HEK293 (cell line): ENCODE results near the gene NUDT4.

Experiments
- BCL11A ChIP-seq: fragments of 450-650 bp; formaldehyde crosslinking; IDR thresholded peaks from 2 replicates; pipeline ENCODE4 v1.5.1; 2016; ENCODE audit warnings: low read depth, missing biosample characterization, missing genetic modification characterization
- KLF16 ChIP-seq: fragments of 450-650 bp; formaldehyde crosslinking; IDR thresholded peaks from 2 replicates; pipeline ENCODE4 v1.5.1; 2017; ENCODE audit warnings: missing biosample characterization, missing genetic modification characterization
- PRDM1 ChIP-seq: fragments of 450-650 bp; formaldehyde crosslinking; IDR thresholded peaks from 2 replicates; pipeline ENCODE4; 2016; ENCODE audit warnings: missing biosample characterization, missing genetic modification characterization
- SALL2 ChIP-seq: fragments of 450-650 bp; formaldehyde crosslinking; IDR thresholded peaks from 2 replicates; pipeline ENCODE4 v1.5.0; 2017; ENCODE audit warnings: missing biosample characterization, mild to moderate bottlenecking, missing genetic modification characterization, borderline replicate concordance
- SCRT2 ChIP-seq: fragments of 450-650 bp; formaldehyde crosslinking; IDR thresholded peaks from 2 replicates; pipeline ENCODE4 v1.5.1; 2016; ENCODE audit warnings: missing biosample characterization, missing genetic modification characterization
- TCF7L2 ChIP-seq: IDR thresholded peaks from 2 replicates; pipeline ENCODE4 v1.6.1; 2011; ENCODE audit warnings: low read depth, mild to moderate bottlenecking, inconsistent platforms, low read length, moderate library complexity, borderline replicate concordance
- WT1 ChIP-seq: fragments of 450-650 bp; formaldehyde crosslinking; IDR thresholded peaks from 2 replicates; pipeline ENCODE4 v1.5.1; 2016; ENCODE audit warnings: missing biosample characterization, missing genetic modification characterization
- ZNF146 ChIP-seq: fragments of 450-650 bp; formaldehyde crosslinking; IDR thresholded peaks from 2 replicates; pipeline ENCODE4 v1.5.1; 2016; ENCODE audit warnings: missing biosample characterization, missing genetic modification characterization
- ZNF274 ChIP-seq, 2 experiments: fragments of 200-500 bp in 1 of 2; fragments of 450-650 bp in 1 of 2; sonication (Bioruptor generic) in 1 of 2; formaldehyde crosslinking in 1 of 2; IDR thresholded peaks; 2 replicates each; pipeline versions ENCODE4 v1.5.1 to v1.6.1; 2014 to 2016; ENCODE audit warnings: borderline replicate concordance in 1 of 2, inconsistent platforms in 1 of 2, low read length in 1 of 2, missing biosample characterization in 1 of 2, missing genetic modification characterization in 1 of 2
- ZNF324 ChIP-seq: fragments of 450-650 bp; formaldehyde crosslinking; IDR thresholded peaks from 2 replicates; pipeline ENCODE4 v1.5.1; 2016; ENCODE audit warnings: missing biosample characterization, missing genetic modification characterization
- ZNF394 ChIP-seq: fragments of 450-650 bp; formaldehyde crosslinking; IDR thresholded peaks from 2 replicates; pipeline ENCODE4 v1.5.1; 2016; ENCODE audit warnings: missing biosample characterization, missing genetic modification characterization, mild to moderate bottlenecking, moderate library complexity, borderline replicate concordance
- ZNF558 ChIP-seq: fragments of 450-650 bp; formaldehyde crosslinking; IDR thresholded peaks from 2 replicates; pipeline ENCODE4 v1.5.1; 2016; ENCODE audit warnings: missing biosample characterization, missing genetic modification characterization
- ZNF654 ChIP-seq: fragments of 450-650 bp; formaldehyde crosslinking; IDR thresholded peaks from 2 replicates; pipeline ENCODE4 v1.5.1; 2016; ENCODE audit warnings: low read depth, missing biosample characterization, missing genetic modification characterization
- TF ChIP-seq, protein P1 (sequence below): fragments of 450-650 bp; formaldehyde crosslinking; IDR thresholded peaks from 2 replicates; pipeline ENCODE4 v1.5.1; 2017; ENCODE audit warnings: missing biosample characterization, missing genetic modification characterization
- TF ChIP-seq, protein P2 (sequence below): fragments of 450-650 bp; formaldehyde crosslinking; IDR thresholded peaks from 2 replicates; pipeline ENCODE4 v1.5.1; 2016; ENCODE audit warnings: missing biosample characterization, missing genetic modification characterization
- TF ChIP-seq, protein P3 (sequence below): fragments of 450-650 bp; formaldehyde crosslinking; conservative IDR thresholded peaks from 2 replicates; pipeline ENCODE4 v1.5.1; 2016; ENCODE audit warnings: low read depth, missing biosample characterization, missing genetic modification characterization
- TF ChIP-seq, protein P4 (sequence below): fragments of 450-650 bp; formaldehyde crosslinking; IDR thresholded peaks from 2 replicates; pipeline ENCODE4 v1.5.1; 2016; ENCODE audit warnings: missing biosample characterization, missing genetic modification characterization
- TF ChIP-seq, protein P5 (sequence below): fragments of 450-650 bp; formaldehyde crosslinking; IDR thresholded peaks from 2 replicates; pipeline ENCODE4 v1.5.1; 2016; ENCODE audit warnings: missing biosample characterization, missing genetic modification characterization
- TF ChIP-seq, protein P6 (sequence below): fragments of 450-650 bp; formaldehyde crosslinking; conservative IDR thresholded peaks from 2 replicates; pipeline ENCODE4 v1.5.1; 2016; ENCODE audit warnings: low read depth, missing biosample characterization, missing genetic modification characterization
- TF ChIP-seq, protein P7 (sequence below): fragments of 450-650 bp; formaldehyde crosslinking; IDR thresholded peaks from 2 replicates; pipeline ENCODE4 v1.5.1; 2017; ENCODE audit warnings: missing biosample characterization, missing genetic modification characterization

NUDT4 gene

DNA sequence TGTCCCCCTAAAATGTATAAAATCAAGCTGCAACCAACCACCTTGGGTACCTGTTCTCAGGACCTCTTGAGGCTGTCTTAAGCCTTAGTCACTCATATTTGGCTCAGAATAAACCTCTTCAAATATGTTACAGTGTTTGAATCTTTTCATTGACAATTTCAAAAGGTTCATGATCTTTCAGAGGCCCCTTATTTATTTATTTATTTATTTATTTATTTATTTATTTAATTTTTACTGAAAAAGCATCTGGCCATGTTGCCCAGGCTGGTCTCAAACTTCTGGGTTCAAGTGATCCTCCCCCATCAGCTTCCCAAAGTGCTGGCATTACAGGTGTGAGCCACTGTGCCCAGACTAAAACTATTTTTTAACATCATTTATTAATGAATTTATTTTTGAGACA lies 8.2 kb upstream of the NUDT4 start (continued):
- no peak for TF ChIP-seq SCRT2 (tag by site-specific recombination)
- TF ChIP-seq, protein P1, sequence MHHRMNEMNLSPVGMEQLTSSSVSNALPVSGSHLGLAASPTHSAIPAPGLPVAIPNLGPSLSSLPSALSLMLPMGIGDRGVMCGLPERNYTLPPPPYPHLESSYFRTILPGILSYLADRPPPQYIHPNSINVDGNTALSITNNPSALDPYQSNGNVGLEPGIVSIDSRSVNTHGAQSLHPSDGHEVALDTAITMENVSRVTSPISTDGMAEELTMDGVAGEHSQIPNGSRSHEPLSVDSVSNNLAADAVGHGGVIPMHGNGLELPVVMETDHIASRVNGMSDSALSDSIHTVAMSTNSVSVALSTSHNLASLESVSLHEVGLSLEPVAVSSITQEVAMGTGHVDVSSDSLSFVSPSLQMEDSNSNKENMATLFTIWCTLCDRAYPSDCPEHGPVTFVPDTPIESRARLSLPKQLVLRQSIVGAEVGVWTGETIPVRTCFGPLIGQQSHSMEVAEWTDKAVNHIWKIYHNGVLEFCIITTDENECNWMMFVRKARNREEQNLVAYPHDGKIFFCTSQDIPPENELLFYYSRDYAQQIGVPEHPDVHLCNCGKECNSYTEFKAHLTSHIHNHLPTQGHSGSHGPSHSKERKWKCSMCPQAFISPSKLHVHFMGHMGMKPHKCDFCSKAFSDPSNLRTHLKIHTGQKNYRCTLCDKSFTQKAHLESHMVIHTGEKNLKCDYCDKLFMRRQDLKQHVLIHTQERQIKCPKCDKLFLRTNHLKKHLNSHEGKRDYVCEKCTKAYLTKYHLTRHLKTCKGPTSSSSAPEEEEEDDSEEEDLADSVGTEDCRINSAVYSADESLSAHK (tag by site-specific recombination): no peak
- TF ChIP-seq ZNF324 (tag by site-specific recombination): no peak
- TF ChIP-seq ZNF558 (tag by site-specific recombination): peak; percentile 59; the same call in 1 of the 2 replicates
- TF ChIP-seq ZNF654 (tag by site-specific recombination): peak; percentile 14; the same call in 1 of the 2 replicates
- TF ChIP-seq ZNF394: peak; percentile 89
- TF ChIP-seq WT1: no peak
- no peak for TF ChIP-seq SALL2 (tag by site-specific recombination)
- no peak for TF ChIP-seq ZNF146 (tag by site-specific recombination)
- no peak for TF ChIP-seq PRDM1
- TF ChIP-seq, protein P2, sequence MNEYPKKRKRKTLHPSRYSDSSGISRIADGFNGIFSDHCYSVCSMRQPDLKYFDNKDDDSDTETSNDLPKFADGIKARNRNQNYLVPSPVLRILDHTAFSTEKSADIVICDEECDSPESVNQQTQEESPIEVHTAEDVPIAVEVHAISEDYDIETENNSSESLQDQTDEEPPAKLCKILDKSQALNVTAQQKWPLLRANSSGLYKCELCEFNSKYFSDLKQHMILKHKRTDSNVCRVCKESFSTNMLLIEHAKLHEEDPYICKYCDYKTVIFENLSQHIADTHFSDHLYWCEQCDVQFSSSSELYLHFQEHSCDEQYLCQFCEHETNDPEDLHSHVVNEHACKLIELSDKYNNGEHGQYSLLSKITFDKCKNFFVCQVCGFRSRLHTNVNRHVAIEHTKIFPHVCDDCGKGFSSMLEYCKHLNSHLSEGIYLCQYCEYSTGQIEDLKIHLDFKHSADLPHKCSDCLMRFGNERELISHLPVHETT: no peak
- TF ChIP-seq, protein P3, sequence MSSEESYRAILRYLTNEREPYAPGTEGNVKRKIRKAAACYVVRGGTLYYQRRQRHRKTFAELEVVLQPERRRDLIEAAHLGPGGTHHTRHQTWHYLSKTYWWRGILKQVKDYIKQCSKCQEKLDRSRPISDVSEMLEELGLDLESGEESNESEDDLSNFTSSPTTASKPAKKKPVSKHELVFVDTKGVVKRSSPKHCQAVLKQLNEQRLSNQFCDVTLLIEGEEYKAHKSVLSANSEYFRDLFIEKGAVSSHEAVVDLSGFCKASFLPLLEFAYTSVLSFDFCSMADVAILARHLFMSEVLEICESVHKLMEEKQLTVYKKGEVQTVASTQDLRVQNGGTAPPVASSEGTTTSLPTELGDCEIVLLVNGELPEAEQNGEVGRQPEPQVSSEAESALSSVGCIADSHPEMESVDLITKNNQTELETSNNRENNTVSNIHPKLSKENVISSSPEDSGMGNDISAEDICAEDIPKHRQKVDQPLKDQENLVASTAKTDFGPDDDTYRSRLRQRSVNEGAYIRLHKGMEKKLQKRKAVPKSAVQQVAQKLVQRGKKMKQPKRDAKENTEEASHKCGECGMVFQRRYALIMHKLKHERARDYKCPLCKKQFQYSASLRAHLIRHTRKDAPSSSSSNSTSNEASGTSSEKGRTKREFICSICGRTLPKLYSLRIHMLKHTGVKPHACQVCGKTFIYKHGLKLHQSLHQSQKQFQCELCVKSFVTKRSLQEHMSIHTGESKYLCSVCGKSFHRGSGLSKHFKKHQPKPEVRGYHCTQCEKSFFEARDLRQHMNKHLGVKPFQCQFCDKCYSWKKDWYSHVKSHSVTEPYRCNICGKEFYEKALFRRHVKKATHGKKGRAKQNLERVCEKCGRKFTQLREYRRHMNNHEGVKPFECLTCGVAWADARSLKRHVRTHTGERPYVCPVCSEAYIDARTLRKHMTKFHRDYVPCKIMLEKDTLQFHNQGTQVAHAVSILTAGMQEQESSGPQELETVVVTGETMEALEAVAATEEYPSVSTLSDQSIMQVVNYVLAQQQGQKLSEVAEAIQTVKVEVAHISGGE: peak; percentile 72
- TF ChIP-seq BCL11A (tag by site-specific recombination): no peak
- TF ChIP-seq, protein P4, sequence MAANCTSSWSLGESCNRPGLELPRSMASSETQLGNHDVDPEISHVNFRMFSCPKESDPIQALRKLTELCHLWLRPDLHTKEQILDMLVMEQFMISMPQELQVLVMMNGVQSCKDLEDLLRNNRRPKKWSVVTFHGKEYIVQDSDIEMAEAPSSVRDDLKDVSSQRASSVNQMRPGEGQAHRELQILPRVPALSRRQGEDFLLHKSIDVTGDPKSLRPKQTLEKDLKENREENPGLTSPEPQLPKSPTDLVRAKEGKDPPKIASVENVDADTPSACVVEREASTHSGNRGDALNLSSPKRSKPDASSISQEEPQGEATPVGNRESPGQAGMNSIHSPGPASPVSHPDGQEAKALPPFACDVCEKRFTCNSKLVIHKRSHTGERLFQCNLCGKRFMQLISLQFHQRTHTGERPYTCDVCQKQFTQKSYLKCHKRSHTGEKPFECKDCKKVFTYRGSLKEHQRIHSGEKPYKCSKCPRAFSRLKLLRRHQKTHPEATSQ (tag by site-specific recombination): no peak
- TF ChIP-seq, protein P5, sequence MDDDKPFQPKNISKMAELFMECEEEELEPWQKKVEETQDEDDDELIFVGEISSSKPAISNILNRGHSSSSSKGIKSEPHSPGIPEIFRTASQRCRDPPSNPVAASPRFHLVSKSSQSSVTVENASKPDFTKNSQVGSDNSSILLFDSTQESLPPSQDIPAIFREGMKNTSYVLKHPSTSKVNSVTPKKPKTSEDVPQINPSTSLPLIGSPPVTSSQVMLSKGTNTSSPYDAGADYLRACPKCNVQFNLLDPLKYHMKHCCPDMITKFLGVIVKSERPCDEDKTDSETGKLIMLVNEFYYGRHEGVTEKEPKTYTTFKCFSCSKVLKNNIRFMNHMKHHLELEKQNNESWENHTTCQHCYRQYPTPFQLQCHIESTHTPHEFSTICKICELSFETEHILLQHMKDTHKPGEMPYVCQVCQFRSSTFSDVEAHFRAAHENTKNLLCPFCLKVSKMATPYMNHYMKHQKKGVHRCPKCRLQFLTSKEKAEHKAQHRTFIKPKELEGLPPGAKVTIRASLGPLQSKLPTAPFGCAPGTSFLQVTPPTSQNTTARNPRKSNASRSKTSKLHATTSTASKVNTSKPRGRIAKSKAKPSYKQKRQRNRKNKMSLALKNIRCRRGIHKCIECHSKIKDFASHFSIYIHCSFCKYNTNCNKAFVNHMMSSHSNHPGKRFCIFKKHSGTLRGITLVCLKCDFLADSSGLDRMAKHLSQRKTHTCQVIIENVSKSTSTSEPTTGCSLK (tag by site-specific recombination): no peak
- no peak for TF ChIP-seq ZNF274 (IDR thresholded peaks at IDR 0.05; ENCODE audit: low read length)
- no peak for TF ChIP-seq ZNF274 (tag by site-specific recombination; IDR thresholded peaks at IDR 0.05; ENCODE audit: borderline replicate concordance)
- no peak for TF ChIP-seq TCF7L2
- TF ChIP-seq, protein P6, sequence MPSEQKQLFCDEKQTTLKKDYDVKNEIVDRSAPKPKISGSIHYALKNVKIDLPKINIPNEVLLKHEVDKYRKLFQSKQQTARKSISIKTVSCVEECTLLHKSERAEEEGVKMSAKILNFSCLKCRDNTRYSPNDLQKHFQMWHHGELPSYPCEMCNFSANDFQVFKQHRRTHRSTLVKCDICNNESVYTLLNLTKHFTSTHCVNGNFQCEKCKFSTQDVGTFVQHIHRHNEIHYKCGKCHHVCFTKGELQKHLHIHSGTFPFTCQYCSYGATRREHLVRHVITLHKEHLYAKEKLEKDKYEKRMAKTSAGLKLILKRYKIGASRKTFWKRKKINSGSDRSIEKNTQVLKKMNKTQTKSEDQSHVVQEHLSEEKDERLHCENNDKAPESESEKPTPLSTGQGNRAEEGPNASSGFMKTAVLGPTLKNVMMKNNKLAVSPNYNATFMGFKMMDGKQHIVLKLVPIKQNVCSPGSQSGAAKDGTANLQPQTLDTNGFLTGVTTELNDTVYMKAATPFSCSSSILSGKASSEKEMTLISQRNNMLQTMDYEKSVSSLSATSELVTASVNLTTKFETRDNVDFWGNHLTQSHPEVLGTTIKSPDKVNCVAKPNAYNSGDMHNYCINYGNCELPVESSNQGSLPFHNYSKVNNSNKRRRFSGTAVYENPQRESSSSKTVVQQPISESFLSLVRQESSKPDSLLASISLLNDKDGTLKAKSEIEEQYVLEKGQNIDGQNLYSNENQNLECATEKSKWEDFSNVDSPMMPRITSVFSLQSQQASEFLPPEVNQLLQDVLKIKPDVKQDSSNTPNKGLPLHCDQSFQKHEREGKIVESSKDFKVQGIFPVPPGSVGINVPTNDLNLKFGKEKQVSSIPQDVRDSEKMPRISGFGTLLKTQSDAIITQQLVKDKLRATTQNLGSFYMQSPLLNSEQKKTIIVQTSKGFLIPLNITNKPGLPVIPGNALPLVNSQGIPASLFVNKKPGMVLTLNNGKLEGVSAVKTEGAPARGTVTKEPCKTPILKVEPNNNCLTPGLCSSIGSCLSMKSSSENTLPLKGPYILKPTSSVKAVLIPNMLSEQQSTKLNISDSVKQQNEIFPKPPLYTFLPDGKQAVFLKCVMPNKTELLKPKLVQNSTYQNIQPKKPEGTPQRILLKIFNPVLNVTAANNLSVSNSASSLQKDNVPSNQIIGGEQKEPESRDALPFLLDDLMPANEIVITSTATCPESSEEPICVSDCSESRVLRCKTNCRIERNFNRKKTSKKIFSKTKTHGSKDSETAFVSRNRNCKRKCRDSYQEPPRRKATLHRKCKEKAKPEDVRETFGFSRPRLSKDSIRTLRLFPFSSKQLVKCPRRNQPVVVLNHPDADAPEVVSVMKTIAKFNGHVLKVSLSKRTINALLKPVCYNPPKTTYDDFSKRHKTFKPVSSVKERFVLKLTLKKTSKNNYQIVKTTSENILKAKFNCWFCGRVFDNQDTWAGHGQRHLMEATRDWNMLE (tag by site-specific recombination): peak; percentile 79
- TF ChIP-seq, protein P7, sequence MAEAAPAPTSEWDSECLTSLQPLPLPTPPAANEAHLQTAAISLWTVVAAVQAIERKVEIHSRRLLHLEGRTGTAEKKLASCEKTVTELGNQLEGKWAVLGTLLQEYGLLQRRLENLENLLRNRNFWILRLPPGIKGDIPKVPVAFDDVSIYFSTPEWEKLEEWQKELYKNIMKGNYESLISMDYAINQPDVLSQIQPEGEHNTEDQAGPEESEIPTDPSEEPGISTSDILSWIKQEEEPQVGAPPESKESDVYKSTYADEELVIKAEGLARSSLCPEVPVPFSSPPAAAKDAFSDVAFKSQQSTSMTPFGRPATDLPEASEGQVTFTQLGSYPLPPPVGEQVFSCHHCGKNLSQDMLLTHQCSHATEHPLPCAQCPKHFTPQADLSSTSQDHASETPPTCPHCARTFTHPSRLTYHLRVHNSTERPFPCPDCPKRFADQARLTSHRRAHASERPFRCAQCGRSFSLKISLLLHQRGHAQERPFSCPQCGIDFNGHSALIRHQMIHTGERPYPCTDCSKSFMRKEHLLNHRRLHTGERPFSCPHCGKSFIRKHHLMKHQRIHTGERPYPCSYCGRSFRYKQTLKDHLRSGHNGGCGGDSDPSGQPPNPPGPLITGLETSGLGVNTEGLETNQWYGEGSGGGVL (tag by site-specific recombination): no peak
- no peak for TF ChIP-seq KLF16
